GM12878 (cell line): ENCODE data around the gene HLA-DQA2. TPM values are rescaled to one million over a fixed set of nuclear protein-coding genes. Genes with fewer than 3 reads are reported as not detected.
A peak's percentile ranks its signal among the peaks of the same experiment; 100 is the strongest.

Experiments used
- ATAC-seq: fragments of 200-7000 bp; cut with Tn5 transposase; 3 replicates; pipeline ENCODE4 v1.9.1; 2020; ENCODE audit warnings: mild to moderate bottlenecking, moderate library complexity
- BruUV-seq: library from RNA; stranded (reverse); fragments of 400-500 nt; replicated peaks from 2 replicates; lab custom pipeline; 2021; lab: Mats Ljungman, UMichigan
- CTCF ChIA-PET: fragments of 300-600 bp; sonication (Branson Sonifier 250); formaldehyde crosslinking; extraction: SDS; loops from one replicate; lab custom pipeline; 2021; ENCODE audit warnings: inconsistent platforms; lab: Yijun Ruan, JAX
- POLR2A ChIA-PET: fragments of 350-600 bp; formaldehyde crosslinking; extraction: SDS; loops from one replicate; lab custom pipeline; 2021; ENCODE audit warnings: inconsistent platforms; lab: Charles Lee
- RAD21 ChIA-PET: fragments of 300-600 bp; sonication (Branson Sonifier 250); formaldehyde crosslinking; loops from one replicate; lab custom pipeline; 2023; ENCODE audit warnings: antibody characterized with exemption; ENCODE audit not compliant: unreplicated experiment; lab: Charles Lee
- SMC1A ChIA-PET: fragments of 300-600 bp; sonication (Branson Sonifier 250); formaldehyde crosslinking; loops from one replicate; lab custom pipeline; 2023; ENCODE audit not compliant: unreplicated experiment, uncharacterized antibody; lab: Charles Lee
- DNase-seq: peaks from one replicate; pipeline ENCODE4 v3.0.0-alpha.2; 2011; ENCODE audit warnings: low read depth, low spot score
- FAIRE-seq: peaks from 3 replicates; lab custom pipeline; 2011; peaks lifted over from hg19 to GRCh38; lab: Jason Lieb, UNC
- H2AFZ ChIP-seq: 2 replicates; pipeline ENCODE4 v1.6.0; 2011; ENCODE audit warnings: low read depth, low read length, control low read depth; ENCODE audit not compliant: control insufficient read depth
- H3K27ac ChIP-seq: 2 replicates; pipeline ENCODE4 v1.5.1; 2011; ENCODE audit warnings: control low read depth; ENCODE audit not compliant: control insufficient read depth, insufficient read depth
- H3K27me3 ChIP-seq, 2 experiments: replicated peaks in 1 of 2; 2 replicates each; pipeline versions ENCODE4 v1.6.0 to v1.6.1; 2011; ENCODE audit warnings: low read length in 1 of 2; ENCODE audit not compliant: control insufficient read depth in 2 of 2, insufficient read depth in 2 of 2
- H3K36me3 ChIP-seq, 2 experiments: 2 replicates each; pipeline ENCODE4 v1.5.1; 2011; ENCODE audit warnings: low read length in 1 of 2; ENCODE audit not compliant: control insufficient read depth in 2 of 2, insufficient read depth in 2 of 2
- H3K4me1 ChIP-seq: 2 replicates; pipeline ENCODE4 v1.6.1; 2011; ENCODE audit warnings: mild to moderate bottlenecking, low read length, moderate library complexity, mixed read lengths; ENCODE audit not compliant: control insufficient read depth, insufficient read depth
- H3K4me2 ChIP-seq: 2 replicates; pipeline ENCODE4 v1.6.0; 2011; ENCODE audit warnings: control low read depth; ENCODE audit not compliant: control insufficient read depth, insufficient read depth
- H3K4me3 ChIP-seq: fragments of 200-600 bp; sonication (generic); 2 replicates; pipeline ENCODE4 v1.5.1; 2016
- H3K79me2 ChIP-seq: 2 replicates; pipeline ENCODE4 v1.6.0; 2011; ENCODE audit warnings: low read length; ENCODE audit not compliant: control insufficient read depth, insufficient read depth
- H3K9ac ChIP-seq: 2 replicates; pipeline ENCODE4 v1.8.0; 2011; ENCODE audit warnings: low read length, control low read depth, mixed read lengths; ENCODE audit not compliant: control insufficient read depth, insufficient read depth
- H3K9me3 ChIP-seq: replicated peaks from 3 replicates; pipeline ENCODE4 v1.5.1; 2011; ENCODE audit warnings: mild to moderate bottlenecking, low read length; ENCODE audit not compliant: control insufficient read depth, insufficient read depth
- H4K20me1 ChIP-seq: 2 replicates; pipeline ENCODE4 v1.6.0; 2011; ENCODE audit not compliant: control insufficient read depth, insufficient read depth
- CHD2 ChIP-seq: IDR thresholded peaks from 2 replicates; pipeline ENCODE4 v1.6.1; 2011; ENCODE audit warnings: low read depth, low read length, improper control_type of control experiment, borderline replicate concordance
- GABPA ChIP-seq: IDR thresholded peaks from 2 replicates; pipeline ENCODE4 v1.6.1; 2014; ENCODE audit warnings: antibody characterized with exemption, low read depth, mild to moderate bottlenecking, inconsistent platforms
- HDGF ChIP-seq: fragments of 450-650 bp; IDR thresholded peaks from 2 replicates; pipeline ENCODE4 v1.6.1; 2016; ENCODE audit warnings: antibody characterized with exemption
- NR2C1 ChIP-seq: fragments of 450-650 bp; IDR thresholded peaks from 2 replicates; pipeline ENCODE4 v1.6.1; 2017; ENCODE audit warnings: antibody characterized with exemption, mild to moderate bottlenecking, moderate library complexity
- RBBP5 ChIP-seq: fragments of 200-600 bp; sonication (generic); conservative IDR thresholded peaks from 2 replicates; pipeline ENCODE4 v1.6.1; 2016
- RFX5 ChIP-seq: IDR thresholded peaks from 2 replicates; pipeline ENCODE4 v1.6.1; 2011; ENCODE audit warnings: low read depth, low read length, improper control_type of control experiment
- SMARCA5 ChIP-seq: fragments of 450-650 bp; IDR thresholded peaks from 2 replicates; pipeline ENCODE4 v1.6.1; 2017; ENCODE audit warnings: mild to moderate bottlenecking
- SMC3 ChIP-seq: IDR thresholded peaks from 2 replicates; pipeline ENCODE4 v1.6.1; 2011; ENCODE audit warnings: low read length, improper control_type of control experiment, borderline replicate concordance
- SP1 ChIP-seq: IDR thresholded peaks from one replicate; pipeline ENCODE4 v1.6.1; 2011; ENCODE audit warnings: low read depth, low read length
- TCF3 ChIP-seq: IDR thresholded peaks from 2 replicates; pipeline ENCODE4 v1.6.1; 2012; ENCODE audit warnings: low read depth, mild to moderate bottlenecking, low read length, borderline replicate concordance; ENCODE audit not compliant: insufficient read depth
- YY1 ChIP-seq: IDR thresholded peaks from 2 replicates; pipeline ENCODE4 v1.6.1; 2011; ENCODE audit warnings: low read depth, mild to moderate bottlenecking, low read length
- WGBS: methylation state at CpG from one replicate; pipeline ENCODE4 v1.1.6; 2016; ENCODE audit warnings: low lambda C conversion rate; ENCODE audit not compliant: insufficient replicate concordance, insufficient coverage; ENCODE audit errors: missing lambda C conversion rate; 5-methylcytosine and 5-hydroxymethylcytosine counted together
- in situ Hi-C: fragments of 300-500 bp; cut with MboI; formaldehyde crosslinking; loops from 9 replicates; pipeline ENCODE4 v1.14.3; 2018; ENCODE audit warnings: mixed read lengths
- intact Hi-C: fragments of 100-400 bp; cut with micrococcal nuclease; formaldehyde crosslinking; loops from one replicate; pipeline ENCODE4 v1.14.2; 2022; ENCODE audit not compliant: unreplicated experiment
- polyA plus RNA-seq, 11 experiments: library from polyadenylated mRNA; depleted of rRNA in 4 of 11; unstranded in 6 of 11; stranded (reverse) in 5 of 11; fragments of >200 nt; fragmentation: Nextera tagmentation in 4 of 11; fragmentation: Illumina TruSeq in 1 of 11; extraction: Ambion mirVana in 4 of 11; extraction: Trizol in 1 of 11; gene quantifications; 1 replicate in 1 of 11; 2 replicates in 10 of 11; pipeline versions ENCODE4 v1.2.1 to v1.2.3, GENCODE V29; 2011 to 2016; ENCODE audit warnings: inconsistent platforms in 2 of 11, missing spikeins in 2 of 11, low read depth in 1 of 11
- total RNA-seq, 4 experiments: library from RNA; depleted of rRNA in 3 of 4; stranded (reverse); fragments of >200 nt in 3 of 4; fragmentation: Illumina TruSeq in 1 of 4; extraction: Trizol in 1 of 4; gene quantifications; 2 replicates each; pipeline versions ENCODE4 v1.2.1 to v1.2.3, GENCODE V29; 2013 to 2021
- TF ChIP-seq, protein P1 (sequence below): fragments of 450-650 bp; formaldehyde crosslinking; IDR thresholded peaks from 2 replicates; pipeline ENCODE4 v1.5.0; 2022; ENCODE audit warnings: mild to moderate bottlenecking, missing genetic modification characterization
- TF ChIP-seq, protein P2 (sequence below): fragments of 450-650 bp; IDR thresholded peaks from 2 replicates; pipeline ENCODE4 v1.6.1; 2017; ENCODE audit warnings: low read depth, mild to moderate bottlenecking, moderate library complexity
- TF ChIP-seq, protein P3 (sequence below): fragments of 450-650 bp; formaldehyde crosslinking; IDR thresholded peaks from 2 replicates; pipeline ENCODE4 v1.4.0; 2020; ENCODE audit warnings: mild to moderate bottlenecking, moderate library complexity

Gene HLA-DQA2
- total and polyA plus RNA-seq, 10 of the 15 experiments (the other 5 are each of a cell fraction or from before 2014, with no cell fraction given): 9.1 to 26.4 (median 16.3) TPM

DNA sequence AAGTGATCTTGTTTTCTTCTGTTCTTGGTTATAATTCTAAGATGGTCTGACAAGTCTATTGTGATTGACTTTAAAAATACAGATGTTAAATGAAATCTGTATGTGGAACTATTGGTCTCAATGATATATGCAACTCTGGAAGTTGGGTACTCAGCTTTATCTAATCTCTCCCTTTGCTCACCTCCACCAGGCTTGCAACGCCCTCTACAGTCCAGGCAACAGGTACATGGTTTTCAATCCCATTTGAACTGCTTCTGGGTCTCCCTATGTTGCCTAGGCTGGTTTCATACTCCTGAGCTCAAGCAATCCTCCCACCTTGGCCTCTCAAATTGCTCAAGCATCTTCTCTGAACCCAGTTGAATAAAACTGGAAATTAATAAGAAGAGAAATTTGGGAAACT lies 49.2 kb upstream of the HLA-DQA2 start:
- in situ Hi-C loops: no loop called here
- 6% methylated on average over 1 of the region's 1 CpG for WGBS
- ChIA-PET SMC1A (interaction anchor here (0.8 to 8.6 kb wide), 32 partner anchors 9 to 465 kb away, joined by 3 to 154 read pairs (median 5); partner anchors contain the start of genes HLA-DQA1 and HLA-DQB1), POLR2A (interaction anchor here (0.6 to 4.3 kb wide), 10 partner anchors 24 to 261 kb away, joined by 3 to 27 read pairs (median 4); partner anchors contain the start of genes HLA-DQB1 and HLA-DRA), CTCF (interaction anchor here (0.6 to 3.5 kb wide), 34 partner anchors 10 to 447 kb away, joined by 3 to 125 read pairs (median 6); partner anchors contain the start of genes HLA-DQB1, HLA-DRA, TAP1 and TAP2), RAD21 (interaction anchor here (0.8 to 3.9 kb wide), 28 partner anchors 8 to 499 kb away, joined by 3 to 119 read pairs (median 6); partner anchors contain the start of genes GPSM3, HLA-DQA1, HLA-DQB1 and HLA-DRA)
- H3K9ac ChIP-seq: no peak overlapping the region
- H3K79me2 ChIP-seq: no peaks in the 10 kb centered on the region
- H3K4me3 ChIP-seq: no peak overlapping the region
- H4K20me1 ChIP-seq: no peaks in the 10 kb centered on the region
- peak; percentile 65 for FAIRE-seq
- BruUV-seq: no TSS peak
- no peaks in the 10 kb centered on the region for H3K36me3 ChIP-seq
- no peak overlapping the region for H3K4me2 ChIP-seq
- peaks cover 21% of the 10 kb centered on the region for H3K4me1 ChIP-seq
- DNase-seq: peak; percentile 50
- H3K27ac ChIP-seq: no peak overlapping the region
- intact Hi-C loops: loop anchor here (1.0 to 2.0 kb wide), 2 partner anchors 111 to 260 kb away; no protein-coding TSS in a partner anchor
- H3K9me3 ChIP-seq: no peaks in the 10 kb centered on the region
- H2AFZ ChIP-seq: no peak overlapping the region
- peak; percentile 77 for ATAC-seq
- H3K27me3 ChIP-seq: no peaks in the 10 kb centered on the region; a peak in 1 of 4 replicates
- TF ChIP-seq GABPA: 0 out of 2 replicates have a peak, but pooled peaks have one; percentile 33
- peak; percentile 53; the same call in 1 of the 2 replicates for TF ChIP-seq RFX5
- TF ChIP-seq NR2C1: peak; percentile 85
- no peak for TF ChIP-seq HDGF
- 0 out of 2 replicates have a peak, but pooled peaks have one; percentile 58 for TF ChIP-seq YY1
- peak; percentile 86 for TF ChIP-seq SMC3
- no peak for TF ChIP-seq CHD2
- no peak for TF ChIP-seq TCF3
- TF ChIP-seq, protein P1, sequence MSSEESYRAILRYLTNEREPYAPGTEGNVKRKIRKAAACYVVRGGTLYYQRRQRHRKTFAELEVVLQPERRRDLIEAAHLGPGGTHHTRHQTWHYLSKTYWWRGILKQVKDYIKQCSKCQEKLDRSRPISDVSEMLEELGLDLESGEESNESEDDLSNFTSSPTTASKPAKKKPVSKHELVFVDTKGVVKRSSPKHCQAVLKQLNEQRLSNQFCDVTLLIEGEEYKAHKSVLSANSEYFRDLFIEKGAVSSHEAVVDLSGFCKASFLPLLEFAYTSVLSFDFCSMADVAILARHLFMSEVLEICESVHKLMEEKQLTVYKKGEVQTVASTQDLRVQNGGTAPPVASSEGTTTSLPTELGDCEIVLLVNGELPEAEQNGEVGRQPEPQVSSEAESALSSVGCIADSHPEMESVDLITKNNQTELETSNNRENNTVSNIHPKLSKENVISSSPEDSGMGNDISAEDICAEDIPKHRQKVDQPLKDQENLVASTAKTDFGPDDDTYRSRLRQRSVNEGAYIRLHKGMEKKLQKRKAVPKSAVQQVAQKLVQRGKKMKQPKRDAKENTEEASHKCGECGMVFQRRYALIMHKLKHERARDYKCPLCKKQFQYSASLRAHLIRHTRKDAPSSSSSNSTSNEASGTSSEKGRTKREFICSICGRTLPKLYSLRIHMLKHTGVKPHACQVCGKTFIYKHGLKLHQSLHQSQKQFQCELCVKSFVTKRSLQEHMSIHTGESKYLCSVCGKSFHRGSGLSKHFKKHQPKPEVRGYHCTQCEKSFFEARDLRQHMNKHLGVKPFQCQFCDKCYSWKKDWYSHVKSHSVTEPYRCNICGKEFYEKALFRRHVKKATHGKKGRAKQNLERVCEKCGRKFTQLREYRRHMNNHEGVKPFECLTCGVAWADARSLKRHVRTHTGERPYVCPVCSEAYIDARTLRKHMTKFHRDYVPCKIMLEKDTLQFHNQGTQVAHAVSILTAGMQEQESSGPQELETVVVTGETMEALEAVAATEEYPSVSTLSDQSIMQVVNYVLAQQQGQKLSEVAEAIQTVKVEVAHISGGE (CRISPR knock-in tag): no peak
- TF ChIP-seq, protein P2, sequence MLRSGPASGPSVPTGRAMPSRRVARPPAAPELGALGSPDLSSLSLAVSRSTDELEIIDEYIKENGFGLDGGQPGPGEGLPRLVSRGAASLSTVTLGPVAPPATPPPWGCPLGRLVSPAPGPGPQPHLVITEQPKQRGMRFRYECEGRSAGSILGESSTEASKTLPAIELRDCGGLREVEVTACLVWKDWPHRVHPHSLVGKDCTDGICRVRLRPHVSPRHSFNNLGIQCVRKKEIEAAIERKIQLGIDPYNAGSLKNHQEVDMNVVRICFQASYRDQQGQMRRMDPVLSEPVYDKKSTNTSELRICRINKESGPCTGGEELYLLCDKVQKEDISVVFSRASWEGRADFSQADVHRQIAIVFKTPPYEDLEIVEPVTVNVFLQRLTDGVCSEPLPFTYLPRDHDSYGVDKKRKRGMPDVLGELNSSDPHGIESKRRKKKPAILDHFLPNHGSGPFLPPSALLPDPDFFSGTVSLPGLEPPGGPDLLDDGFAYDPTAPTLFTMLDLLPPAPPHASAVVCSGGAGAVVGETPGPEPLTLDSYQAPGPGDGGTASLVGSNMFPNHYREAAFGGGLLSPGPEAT: 0 out of 2 replicates have a peak, but pooled peaks have one; percentile 13
- peak; percentile 36; the same call in 1 of the 2 replicates for TF ChIP-seq SMARCA5
- TF ChIP-seq, protein P3, sequence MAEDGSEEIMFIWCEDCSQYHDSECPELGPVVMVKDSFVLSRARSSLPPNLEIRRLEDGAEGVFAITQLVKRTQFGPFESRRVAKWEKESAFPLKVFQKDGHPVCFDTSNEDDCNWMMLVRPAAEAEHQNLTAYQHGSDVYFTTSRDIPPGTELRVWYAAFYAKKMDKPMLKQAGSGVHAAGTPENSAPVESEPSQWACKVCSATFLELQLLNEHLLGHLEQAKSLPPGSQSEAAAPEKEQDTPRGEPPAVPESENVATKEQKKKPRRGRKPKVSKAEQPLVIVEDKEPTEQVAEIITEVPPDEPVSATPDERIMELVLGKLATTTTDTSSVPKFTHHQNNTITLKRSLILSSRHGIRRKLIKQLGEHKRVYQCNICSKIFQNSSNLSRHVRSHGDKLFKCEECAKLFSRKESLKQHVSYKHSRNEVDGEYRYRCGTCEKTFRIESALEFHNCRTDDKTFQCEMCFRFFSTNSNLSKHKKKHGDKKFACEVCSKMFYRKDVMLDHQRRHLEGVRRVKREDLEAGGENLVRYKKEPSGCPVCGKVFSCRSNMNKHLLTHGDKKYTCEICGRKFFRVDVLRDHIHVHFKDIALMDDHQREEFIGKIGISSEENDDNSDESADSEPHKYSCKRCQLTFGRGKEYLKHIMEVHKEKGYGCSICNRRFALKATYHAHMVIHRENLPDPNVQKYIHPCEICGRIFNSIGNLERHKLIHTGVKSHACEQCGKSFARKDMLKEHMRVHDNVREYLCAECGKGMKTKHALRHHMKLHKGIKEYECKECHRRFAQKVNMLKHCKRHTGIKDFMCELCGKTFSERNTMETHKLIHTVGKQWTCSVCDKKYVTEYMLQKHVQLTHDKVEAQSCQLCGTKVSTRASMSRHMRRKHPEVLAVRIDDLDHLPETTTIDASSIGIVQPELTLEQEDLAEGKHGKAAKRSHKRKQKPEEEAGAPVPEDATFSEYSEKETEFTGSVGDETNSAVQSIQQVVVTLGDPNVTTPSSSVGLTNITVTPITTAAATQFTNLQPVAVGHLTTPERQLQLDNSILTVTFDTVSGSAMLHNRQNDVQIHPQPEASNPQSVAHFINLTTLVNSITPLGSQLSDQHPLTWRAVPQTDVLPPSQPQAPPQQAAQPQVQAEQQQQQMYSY (CRISPR knock-in tag): no peak
- no peak for TF ChIP-seq RBBP5
- TF ChIP-seq SP1: no peak
